ENCODE data around the gene SIMC1.

Gene SIMC1

DNA sequence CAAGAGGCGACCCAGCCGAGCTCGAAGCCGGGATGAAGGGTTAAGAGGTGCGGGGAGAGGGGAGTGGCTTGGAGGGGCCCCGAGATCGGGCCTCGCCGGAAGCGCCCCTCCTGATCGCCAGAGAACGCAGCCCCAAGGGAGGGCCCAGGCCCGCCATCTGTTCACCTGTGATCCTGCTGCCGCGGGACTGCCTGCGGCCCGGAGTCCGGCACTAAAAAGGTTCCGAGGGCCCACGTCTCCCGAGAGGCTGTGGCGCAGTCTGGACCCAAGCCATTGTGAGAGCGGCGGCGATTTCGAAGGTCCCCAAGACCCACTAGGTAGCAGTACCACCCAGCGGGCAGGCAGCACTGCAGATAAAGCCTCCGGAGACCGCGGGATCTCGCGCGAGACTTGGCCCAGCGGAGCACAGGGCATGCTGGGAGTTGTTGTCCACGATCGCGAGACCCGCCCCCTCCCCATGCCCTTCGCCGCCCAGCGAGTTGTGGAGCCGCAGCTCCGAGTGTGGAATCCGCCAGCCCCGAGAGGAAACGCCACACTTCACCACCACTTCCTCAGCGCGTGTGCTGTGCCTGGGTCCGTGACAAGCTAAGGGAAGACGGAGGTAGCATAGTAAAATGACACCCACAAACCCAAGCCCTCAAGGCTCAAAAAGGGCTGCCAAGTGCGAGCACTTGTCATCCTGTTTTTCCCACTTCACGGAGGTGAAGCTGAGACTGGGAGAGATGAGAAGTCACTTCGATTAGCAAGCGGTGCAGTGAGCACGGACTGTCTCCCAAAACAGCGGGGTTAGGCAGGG lies 123.4 kb downstream of the SIMC1 start, which contains the start of gene KIAA1191:
Gene KIAA1191, minus strand, starts transcription at position 328 of the 796 bp plus-strand sequence. CDS start 2,256 bp downstream, outside the sequence.
- FAIRE-seq: peak; percentile 10
- DNase-seq (ENCODE audit: low spot score): peak; percentile 78

DNA sequence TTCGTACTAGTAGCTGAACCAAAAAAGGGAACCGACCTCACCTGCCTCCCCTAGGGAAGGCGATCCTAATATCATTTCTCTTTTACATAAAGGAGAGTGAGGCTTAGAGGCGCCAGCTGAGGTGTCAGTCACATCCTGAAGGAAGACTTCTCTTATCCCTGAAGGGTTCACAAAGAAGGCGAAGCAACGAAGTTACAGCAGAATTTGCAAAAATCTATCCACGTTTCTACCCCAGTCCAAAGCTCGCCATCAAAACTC lies 123.9 kb downstream of the SIMC1 start:
- no peak for FAIRE-seq
- no peak for DNase-seq (ENCODE audit: low spot score)

DNA sequence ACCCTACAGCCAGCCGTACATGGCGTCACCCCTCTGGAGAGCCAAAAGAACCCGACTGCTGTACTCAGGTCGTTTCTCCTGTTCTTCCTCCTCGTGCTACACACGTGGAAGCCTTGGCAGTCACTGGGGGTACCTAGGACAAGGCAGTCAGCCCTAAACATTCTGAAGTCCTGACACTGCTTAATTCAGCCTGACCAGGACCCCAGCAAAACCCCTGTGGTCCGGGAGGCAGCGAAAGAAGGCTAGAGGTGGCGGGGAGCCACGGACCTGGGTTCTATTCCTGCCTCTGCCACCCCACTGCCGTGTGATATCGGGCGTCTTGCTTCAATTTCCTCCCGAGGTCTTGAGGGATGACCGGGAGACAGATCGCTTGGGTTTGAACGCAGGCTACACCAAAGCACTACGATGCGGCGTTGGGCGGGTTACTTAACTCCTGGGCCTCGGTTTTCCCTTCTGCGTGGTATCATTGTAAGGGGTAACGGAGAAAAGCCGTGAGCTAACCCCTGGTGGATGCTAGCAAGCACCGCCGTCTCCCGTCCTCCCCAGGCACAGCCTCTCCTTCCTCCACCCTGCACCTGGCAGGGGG lies 126.6 kb downstream of the SIMC1 start:
- no peak for DNase-seq (ENCODE audit: low spot score)
- no peak for FAIRE-seq

DNA sequence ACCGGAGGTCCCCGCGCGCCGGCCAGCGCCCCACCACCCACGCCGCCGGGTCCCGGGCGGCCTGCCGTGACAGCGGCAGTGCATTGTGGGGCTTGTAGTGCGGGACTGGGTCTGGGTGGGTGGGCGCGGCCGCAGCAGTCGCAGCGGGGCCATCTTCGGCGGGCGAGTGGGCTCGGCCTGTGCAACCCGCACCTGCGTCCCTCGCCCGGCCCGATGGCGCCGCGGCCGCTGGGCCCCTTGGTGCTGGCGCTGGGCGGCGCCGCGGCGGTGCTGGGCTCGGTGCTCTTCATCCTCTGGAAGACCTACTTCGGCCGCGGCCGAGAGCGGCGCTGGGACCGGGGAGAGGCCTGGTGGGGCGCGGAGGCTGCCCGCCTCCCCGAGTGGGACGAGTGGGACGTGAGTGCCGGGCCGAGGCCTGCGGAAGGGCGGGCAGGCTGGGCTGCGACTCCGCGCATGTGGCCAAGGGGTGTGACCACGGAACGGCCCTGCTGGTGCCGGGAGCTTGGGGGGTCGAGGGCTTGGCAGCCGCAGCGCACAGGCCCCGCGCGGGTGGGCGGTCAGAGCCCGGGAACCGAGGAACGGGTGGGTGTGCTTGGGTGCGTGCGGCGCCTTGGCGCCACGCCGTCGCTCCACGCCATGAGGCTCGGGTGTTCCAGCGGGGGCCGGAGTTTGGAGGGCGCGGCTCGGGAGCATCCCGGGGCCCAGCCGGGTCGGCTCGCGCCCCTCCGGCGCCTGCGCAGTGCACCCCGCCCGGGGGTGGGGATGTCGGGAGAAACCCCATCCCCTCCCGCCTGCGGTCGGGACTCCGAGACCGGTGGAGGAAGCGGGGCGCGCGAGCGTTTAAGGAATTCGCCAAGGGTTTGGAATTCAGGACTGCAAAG lies 127.4 kb downstream of the SIMC1 start, which contains the start of gene ARL10:
Gene ARL10, plus strand, starts transcription at position 137 of the 881 bp plus-strand sequence. Its CDS starts 77 bp downstream, at position 214.
- DNase-seq (ENCODE audit: low spot score) (no peak), FAIRE-seq (no peak)

DNA sequence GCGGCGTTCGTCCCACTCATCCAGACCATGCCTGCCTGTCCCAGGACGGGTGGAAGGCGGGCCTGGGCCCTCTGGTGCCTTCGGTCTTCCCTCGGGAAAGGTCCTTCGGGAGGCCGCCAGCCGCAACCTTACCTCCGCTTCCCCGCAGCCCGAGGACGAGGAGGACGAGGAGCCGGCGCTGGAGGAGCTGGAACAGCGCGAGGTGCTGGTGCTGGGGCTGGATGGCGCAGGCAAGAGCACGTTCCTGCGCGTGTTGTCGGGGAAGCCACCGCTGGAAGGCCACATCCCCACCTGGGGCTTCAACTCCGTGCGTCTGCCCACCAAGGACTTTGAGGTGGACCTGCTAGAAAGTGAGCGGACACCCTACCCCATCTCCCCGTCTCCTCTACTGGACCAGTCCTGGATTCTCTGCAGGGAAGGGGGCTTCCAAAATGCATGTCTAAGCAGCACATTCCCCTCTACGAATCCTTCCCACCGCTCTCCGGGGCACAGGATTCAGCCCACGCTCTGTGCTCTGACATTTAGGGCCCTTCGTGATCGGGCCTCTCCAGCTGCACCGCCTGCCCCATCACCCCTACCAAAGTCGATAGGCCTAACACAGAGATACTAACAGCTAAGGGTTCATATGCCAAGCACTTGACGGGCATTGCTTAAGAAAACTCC lies 128.1 kb downstream of the SIMC1 start:
- no peak for DNase-seq (ENCODE audit: low spot score)
- FAIRE-seq: no peak

DNA sequence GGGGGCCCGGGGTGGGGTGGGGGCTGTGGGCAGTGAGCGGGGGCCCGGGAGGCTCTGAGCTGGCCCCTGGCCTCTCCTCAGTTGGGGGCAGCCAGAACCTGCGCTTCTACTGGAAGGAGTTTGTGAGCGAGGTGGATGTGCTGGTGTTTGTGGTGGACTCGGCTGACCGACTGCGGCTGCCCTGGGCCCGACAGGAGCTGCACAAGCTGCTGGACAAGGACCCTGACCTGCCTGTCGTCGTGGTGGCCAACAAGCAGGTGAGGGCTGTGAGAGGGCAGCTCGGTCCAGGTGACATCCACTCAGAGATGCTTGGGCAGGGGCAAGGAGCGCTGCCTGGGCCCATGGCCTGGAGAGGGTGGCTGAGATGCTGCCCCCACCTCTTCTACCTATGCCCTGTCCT lies 130.5 kb downstream of the SIMC1 start:
- FAIRE-seq (no peak), DNase-seq (ENCODE audit: low spot score) (no peak)

DNA sequence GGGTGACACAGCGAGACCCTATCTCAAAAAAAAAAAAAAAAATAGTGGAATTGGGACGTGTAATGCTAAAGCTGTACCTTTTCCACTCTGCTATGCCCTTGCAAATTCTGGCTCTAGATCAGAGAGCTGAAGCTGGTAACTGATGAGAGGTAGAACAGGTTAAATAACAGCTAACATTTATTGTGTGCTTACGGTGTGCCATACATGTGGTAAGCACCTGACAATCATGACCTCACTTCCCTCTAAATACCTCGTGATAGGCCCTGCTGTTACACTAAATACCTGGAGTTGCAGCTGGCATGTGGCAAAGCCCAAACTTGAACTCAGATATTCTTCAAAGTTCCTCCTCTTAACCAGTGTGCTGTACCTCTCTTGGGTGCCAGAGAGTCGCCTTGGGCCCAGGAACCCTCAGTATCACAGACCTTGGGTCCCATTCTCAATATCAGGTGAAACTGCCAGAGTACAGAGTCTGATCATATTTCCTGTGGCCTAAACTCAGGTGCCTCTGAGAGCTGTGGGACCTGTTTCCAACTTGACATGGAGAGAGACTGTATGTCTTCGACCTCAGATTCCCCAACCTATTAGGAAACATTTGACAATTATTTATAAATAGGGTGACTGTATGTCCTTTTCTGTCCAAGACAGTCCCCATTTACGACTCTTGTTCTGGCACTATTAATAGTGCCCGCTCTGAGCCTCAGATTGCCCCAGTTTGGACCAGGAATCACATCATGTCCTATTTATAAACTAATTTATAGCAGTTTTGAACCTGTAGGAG lies 131.9 kb downstream of the SIMC1 start:
- DNase-seq (ENCODE audit: low spot score) (no peak), FAIRE-seq (no peak)

DNA sequence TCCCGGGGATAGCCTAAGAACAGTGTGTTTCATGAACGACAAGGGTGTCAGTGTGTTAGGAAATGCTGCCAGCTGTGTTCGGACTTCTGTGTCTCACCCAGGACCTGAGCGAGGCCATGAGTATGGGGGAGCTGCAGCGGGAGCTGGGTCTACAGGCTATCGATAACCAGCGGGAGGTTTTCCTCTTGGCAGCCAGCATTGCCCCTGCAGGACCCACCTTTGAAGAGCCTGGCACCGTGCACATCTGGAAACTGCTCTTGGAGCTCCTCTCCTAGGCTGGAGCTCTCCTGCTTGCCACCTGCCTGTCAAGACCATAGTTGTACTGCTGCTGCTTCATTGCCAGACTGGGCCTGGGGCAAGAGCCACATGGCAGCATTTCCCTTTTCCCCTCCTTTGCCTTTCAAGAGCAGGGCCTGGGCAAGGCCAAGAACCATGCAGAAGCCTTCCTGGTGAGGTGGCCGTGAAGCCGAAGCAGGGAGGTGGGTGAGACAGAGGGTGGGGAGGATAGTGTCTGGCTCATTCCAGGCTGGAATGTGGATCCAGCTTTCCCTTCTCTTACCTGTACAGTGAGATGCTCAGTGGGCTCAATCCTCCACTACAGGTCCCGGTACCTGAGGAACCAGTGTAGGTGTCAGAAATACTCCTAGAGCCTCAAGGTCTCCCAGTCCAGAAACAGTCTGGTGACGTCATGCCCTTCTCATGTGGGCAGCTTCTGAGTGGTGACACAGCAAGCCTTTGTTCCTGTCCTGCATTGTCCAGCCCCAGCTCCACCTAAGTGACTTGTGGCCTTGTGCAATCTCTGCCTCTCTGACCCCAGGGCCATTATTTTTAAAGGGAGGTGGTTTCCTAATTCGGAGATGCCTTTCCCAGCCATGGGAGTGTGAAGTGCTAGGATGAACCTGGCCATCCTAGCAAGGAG lies 133.7 kb downstream of the SIMC1 start:
- DNase-seq (ENCODE audit: low spot score): no peak
- no peak for FAIRE-seq

DNA sequence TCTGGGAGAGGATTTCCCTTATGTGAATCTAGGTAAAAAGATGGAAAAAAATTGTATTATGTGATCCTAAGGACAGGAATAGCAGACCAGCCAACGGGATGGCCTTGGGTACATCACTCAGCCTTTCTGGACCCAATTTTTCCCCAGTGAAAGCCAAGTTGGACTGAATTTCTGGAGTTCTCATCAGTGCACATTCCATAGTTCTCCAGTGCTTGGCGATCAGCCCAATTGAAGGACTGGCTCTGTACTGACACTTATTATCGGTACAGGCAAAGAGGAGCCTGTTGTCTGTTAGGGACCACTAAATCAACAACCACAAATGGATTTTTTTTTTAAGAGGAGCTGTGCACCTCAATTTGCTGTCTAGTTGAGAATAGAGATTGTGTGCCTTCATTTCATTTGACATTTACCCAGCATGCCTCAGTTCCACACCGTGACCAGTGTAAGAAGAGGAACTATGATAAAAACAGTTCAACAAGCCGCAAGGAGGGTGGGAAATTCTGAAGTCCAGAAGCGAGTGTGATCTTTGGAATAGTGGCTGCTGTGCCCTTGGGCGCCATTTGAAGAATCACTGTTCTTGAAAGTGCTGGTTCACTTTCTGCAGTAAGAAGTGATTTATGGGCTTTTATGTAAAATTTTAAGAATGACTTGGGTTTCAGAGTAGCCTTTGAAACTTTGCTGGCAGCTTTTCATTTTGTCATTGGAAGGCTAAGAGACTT lies 135.0 kb downstream of the SIMC1 start:
- no peak for FAIRE-seq

DNA sequence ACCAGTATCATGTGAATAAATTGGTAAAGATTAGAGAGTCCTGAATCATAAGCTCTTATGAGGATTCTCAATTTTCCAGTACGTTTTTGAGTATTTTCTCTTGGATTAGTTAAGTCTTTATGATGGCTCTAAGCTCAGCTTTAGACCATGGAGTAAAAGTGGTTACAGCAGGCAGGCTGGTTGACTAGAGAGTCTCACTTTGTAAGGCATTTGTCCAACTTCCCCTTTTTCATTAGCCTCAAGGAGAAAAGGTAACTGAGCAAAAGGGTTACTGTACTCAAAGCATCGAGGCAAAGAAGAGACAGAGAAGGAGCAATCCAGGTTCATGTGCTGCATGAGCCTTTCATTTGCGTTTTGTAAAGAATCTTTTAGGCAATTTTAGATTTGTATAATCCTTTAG lies 141.7 kb downstream of the SIMC1 start:
- no peak for FAIRE-seq
- no peak for DNase-seq (ENCODE audit: low spot score)

More for the DNA sequence above, 135.0 kb downstream of the SIMC1 start:
- no peak for DNase-seq (ENCODE audit: low spot score)

DNA sequence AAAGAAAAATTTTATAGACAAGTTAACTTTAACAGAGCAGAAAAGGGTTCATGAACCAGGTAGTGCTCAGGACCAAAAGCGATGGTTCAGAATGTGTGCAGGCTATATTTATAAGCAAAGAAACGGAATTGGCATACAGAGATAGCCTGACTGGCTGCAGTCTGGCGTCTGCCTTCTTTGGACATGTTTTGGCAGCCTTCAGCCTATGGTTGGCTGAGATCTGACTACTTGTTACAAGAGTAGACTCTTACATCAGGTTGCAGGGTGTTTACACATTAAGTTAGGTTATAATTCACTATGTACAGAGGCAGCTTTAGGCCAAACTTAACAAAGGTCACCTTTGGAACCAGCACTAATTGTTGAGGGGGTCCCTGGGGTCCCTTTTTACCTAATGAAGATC lies 143.2 kb downstream of the SIMC1 start:
- no peak for FAIRE-seq
- no peak for DNase-seq (ENCODE audit: low spot score)

DNA sequence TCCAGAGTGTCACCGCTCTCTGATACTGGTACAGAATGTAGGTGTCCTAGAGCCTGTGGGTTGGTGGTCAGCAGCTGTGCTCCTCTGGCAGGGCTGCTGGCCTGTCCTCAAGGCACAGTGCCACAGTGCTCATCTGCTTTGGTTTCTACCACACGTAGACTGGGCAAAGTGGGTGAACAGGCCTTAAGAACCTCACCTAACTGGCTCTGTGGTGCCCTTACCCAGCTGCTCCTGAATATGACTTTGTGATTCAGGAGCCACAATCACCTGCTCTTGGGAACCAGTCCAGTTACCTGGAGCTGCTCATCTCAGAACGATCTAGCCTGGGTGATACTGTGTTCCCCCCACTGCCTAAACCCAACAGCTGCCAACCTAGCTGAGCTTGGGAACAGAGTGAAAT lies 143.8 kb downstream of the SIMC1 start:
- FAIRE-seq: no peak
- DNase-seq (ENCODE audit: low spot score): no peak

DNA sequence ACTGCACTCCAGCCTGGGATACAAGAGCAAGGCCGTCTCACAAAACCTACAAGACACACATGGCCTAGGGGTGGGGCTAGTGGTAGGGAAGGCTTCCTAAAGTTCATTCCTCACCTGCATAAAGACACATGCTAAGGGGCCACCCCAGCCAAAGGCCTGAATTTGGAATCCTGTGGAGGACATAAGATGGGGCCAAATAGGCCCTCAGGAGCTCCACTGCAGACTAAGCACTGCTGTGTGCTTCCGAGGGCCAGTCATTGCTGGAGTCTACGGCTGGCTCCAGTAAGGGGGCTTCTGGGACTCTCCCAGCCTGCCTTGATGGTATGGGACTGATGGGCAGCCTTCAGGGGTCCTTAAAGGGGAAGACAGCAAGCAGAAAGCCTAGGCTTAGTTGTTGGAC lies 144.5 kb downstream of the SIMC1 start:
- no peak for FAIRE-seq
- DNase-seq (ENCODE audit: low spot score): no peak

DNA sequence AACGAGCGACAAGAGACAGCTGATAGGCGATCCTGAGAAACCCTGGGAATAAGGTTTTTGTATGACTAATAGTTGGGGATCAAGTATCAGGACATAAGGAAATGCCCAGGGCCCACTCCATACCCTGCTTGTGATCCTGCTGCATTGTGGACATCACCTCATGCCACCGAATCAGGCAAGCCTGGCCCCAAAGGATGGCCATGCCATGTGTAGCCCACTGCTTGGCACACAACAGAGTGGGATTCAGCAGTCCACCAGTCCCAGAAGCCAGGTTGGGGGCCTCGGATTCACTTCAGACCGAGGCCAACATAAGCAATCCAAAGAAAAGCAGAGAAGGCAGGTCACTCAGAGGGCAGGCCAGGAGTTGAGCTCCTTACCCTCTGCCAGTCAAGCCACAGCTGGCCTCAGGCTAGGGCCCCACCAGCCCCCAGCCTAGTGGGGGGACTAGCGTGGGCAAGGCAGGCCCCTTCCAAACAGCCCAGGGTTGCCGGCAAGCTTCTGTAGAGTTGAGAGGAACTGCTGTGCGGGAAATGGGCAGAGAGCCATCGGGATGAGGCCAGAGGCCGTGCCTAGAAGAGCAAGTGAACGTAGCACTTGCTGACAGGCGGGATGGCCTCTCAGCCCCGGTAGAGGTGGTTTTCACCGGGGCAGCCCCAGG lies 145.2 kb downstream of the SIMC1 start:
- FAIRE-seq (no peak), DNase-seq (ENCODE audit: low spot score) (no peak)

DNA sequence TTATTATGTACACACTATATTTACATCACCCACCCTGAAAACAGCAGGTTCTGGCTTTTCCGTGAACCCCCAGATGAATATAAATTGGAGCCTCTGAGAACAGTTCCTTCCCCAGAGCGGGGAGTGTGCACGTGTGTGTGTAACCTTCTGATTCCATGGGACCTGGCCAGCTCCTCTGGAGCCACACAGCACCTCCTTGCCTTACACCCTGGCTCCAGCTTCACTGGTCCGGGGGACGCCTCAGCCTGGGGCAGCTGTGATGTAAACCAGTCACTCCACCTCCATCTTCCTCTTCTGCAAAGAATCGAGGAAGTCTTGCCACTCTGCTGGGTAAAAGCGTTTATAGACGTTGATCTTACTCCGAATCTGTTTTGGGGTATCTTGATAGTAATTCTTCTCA lies 145.7 kb downstream of the SIMC1 start:
- FAIRE-seq (no peak), DNase-seq (ENCODE audit: low spot score) (no peak)

DNA sequence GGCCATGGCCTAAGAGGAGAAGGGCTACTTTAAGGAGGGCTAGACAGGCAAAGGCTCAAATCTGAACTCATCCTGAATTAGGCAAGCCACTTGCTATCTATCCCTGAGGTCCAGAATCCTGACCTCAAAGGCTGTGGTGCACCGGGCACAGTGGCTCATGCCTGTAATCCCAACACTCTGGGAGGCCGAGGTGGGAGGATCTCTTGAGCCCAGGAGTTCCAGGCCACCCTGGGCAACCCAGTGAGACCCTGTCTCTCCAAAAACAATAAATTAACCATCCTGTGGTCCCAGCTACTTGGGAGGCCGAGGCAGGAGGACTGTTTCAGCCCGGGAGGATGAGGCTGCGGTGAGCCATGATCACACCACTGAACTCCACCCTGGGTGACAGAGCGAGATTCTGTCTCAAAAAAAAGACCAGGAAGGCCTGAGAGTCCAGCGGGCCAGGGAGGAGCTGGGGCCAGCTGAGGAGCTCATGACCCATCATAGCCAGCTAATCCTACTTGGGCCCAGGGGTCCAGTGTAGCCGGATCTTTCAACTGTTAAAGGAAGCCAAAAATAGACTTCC lies 146.2 kb downstream of the SIMC1 start:
- no peak for DNase-seq (ENCODE audit: low spot score)
- FAIRE-seq: no peak

DNA sequence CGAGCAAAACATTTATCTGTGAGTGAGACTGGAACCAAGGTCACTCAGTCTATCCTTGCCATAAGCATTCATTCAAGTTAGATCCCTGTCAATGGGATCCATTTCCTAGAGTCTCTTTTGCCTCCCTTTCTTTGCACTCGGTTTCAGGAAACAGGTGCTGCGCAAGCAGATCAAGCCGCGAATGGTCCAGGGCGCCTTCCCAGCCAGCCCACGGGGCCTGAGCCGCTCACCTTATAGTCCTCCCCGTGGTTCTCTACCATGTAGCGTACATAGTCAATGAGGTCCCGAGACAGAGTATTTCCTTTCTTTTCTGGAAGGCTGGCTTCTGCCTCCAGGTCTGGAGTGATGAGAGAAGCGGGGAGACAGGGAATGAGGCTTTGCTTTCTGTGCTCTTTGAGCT lies 146.8 kb downstream of the SIMC1 start:
- FAIRE-seq: no peak

DNA sequence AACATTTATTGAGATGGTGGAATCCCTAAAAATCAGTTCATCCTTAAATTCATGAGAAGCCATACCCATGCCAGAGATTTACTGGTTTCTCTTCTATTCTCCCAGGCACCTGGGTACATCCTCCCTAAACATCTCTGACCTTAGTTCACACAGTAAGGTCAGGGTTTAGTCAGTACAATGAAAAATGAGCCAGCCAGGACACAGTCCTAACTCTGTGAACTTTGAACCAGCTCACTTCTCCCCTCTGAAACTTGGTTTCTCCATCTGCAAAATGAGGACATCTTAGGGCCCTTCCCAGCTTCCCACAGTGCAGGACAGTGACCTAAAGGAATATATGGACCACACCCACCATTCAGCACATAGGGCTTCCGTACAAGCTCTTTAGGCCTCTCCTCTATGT lies 148.3 kb downstream of the SIMC1 start:
- FAIRE-seq: no peak
- no peak for DNase-seq (ENCODE audit: low spot score)

More for the DNA sequence above, 146.8 kb downstream of the SIMC1 start:
- DNase-seq (ENCODE audit: low spot score): no peak

Measured in RCC 7860 (cell line).